Lower leg skin (tissue), 4 donors: ENCODE results near the gene INTS2. TPM values are rescaled to one million over a fixed set of nuclear protein-coding genes. Genes with fewer than 3 reads are reported as not detected.

Experiments used
- DNase-seq, 2 donors: peaks; one replicate each; pipeline ENCODE4 v3.0.0-alpha.2; 2019; ENCODE audit warnings: low spot score in 2 of 2
- H3K4me3 ChIP-seq: fragments of 200-600 bp; sonication (generic); 2 replicates; pipeline ENCODE4 v1.5.1; 2017; ENCODE audit warnings: mild to moderate bottlenecking, low read depth; ENCODE audit not compliant: poor library complexity, severe bottlenecking
- POLR2A ChIP-seq, 2 donors: fragments of 450-650 bp; IDR thresholded peaks; one replicate each; pipeline ENCODE4 v1.6.1; 2016 to 2017; ENCODE audit warnings: antibody characterized with exemption in 2 of 2, mild to moderate bottlenecking in 1 of 2, moderate library complexity in 1 of 2
- WGBS, 2 donors: methylation state at CpG; one replicate each; pipeline ENCODE4 v1.1.5; 2018; 5-methylcytosine and 5-hydroxymethylcytosine counted together
- intact Hi-C: fragments of 100-400 bp; cut with DNase I; formaldehyde crosslinking; loops from one replicate; pipeline ENCODE4 v1.15.0; 2023; ENCODE audit warnings: low total_unique reads
- total RNA-seq, 4 donors: library from RNA; depleted of rRNA; stranded (reverse); fragments of >200 nt; gene quantifications; one replicate each; pipeline ENCODE4 v1.1.0, GENCODE V29; 2016
- TF ChIP-seq, protein P1 (sequence below), 3 donors: fragments of 450-650 bp; IDR thresholded peaks; one replicate each; pipeline ENCODE4 v1.5.1; 2016; ENCODE audit warnings: antibody characterized with exemption in 3 of 3, mild to moderate bottlenecking in 3 of 3, moderate library complexity in 2 of 3

Gene INTS2
- total RNA-seq, 4 donors from 2014 or later = 6.8 to 11.4 (median 9.2) TPM

DNA sequence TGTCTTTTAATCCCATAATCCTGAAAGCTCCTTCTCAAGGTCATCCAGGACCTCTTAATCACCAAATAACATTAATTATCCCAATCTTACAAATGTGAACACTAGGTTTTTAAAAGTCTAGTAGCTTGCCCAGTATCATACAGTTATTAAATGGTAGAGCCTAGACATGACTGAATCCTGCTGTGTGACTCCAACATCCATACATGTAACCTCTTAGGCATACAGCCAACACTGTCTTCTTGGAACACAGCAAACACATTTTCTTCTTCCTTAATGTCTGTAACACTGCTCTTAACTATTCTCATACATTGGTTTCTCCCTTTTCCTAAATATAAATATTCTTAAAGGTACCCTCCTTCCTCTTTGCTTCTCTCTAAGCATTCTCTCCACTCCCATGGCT, 78.1 kb downstream of the INTS2 start:
- DNase-seq = no peak
- intact Hi-C loops = no loop called here
- TF ChIP-seq POLR2A (IDR thresholded peaks at IDR 0.05) = no peak
- TF ChIP-seq, protein P1, sequence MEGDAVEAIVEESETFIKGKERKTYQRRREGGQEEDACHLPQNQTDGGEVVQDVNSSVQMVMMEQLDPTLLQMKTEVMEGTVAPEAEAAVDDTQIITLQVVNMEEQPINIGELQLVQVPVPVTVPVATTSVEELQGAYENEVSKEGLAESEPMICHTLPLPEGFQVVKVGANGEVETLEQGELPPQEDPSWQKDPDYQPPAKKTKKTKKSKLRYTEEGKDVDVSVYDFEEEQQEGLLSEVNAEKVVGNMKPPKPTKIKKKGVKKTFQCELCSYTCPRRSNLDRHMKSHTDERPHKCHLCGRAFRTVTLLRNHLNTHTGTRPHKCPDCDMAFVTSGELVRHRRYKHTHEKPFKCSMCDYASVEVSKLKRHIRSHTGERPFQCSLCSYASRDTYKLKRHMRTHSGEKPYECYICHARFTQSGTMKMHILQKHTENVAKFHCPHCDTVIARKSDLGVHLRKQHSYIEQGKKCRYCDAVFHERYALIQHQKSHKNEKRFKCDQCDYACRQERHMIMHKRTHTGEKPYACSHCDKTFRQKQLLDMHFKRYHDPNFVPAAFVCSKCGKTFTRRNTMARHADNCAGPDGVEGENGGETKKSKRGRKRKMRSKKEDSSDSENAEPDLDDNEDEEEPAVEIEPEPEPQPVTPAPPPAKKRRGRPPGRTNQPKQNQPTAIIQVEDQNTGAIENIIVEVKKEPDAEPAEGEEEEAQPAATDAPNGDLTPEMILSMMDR (IDR thresholded peaks at IDR 0.05) = no peak
- no peak overlapping the region for H3K4me3 ChIP-seq

- TF ChIP-seq, protein P1 (IDR thresholded peaks at IDR 0.05) = no peak
- no peak for TF ChIP-seq POLR2A (IDR thresholded peaks at IDR 0.05)
- WGBS, 2 donors = 94 to 97% methylated on average over 2 of the region's 2 CpGs
- intact Hi-C loops = no loop called here
- DNase-seq = no peak
- H3K4me3 ChIP-seq = no peak overlapping the region
These were observed 78.9 kb downstream of the INTS2 start for GRCh38 chr17:61848896-61849295.

GRCh38 chr17:61848247-61848646, 79.5 kb downstream of the INTS2 start:
- WGBS, 2 donors = 92 to 100% methylated on average over 2 of the region's 2 CpGs
- intact Hi-C loops = no loop called here
- TF ChIP-seq, protein P1 (IDR thresholded peaks at IDR 0.05) = no peak
- no peak for TF ChIP-seq POLR2A (IDR thresholded peaks at IDR 0.05)
- no peak for DNase-seq
- no peak overlapping the region for H3K4me3 ChIP-seq

GRCh38 chr17:61847659-61848058, 80.1 kb downstream of the INTS2 start:
- no peak for TF ChIP-seq POLR2A (IDR thresholded peaks at IDR 0.05)
- TF ChIP-seq, protein P1 (IDR thresholded peaks at IDR 0.05) = no peak
- H3K4me3 ChIP-seq = no peak overlapping the region
- no peak for DNase-seq
- intact Hi-C loops = no loop called here
- 96% methylated on average over 3 of the region's 3 CpGs for WGBS, 2 donors

DNA sequence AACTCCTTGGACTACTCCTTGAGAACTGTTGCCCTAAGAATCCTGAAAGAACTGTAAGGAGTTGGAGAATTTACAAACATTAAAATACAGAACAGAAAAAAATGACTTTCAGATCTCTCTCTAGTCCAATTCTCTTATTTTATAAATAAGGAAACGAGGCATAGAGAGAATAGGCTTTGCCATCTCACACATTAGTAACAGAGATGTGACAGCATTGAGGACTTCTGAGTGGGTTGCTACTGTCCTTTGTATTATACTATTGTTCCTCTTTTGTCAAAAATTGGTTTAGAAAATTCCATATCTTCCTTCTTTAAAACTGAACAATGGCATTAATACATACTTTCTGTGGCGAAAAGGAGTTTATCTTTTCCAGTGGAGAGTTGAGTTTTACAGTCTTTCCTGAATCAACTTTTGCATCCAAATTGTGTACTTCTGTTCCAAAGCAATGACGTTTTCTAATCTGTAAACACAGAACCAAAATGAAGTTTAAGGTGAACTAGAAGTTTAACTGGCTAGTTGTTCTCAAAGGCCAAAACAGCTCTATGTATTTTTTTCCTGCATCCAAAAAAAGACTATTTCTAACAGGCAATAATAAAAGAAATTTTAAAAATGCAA, 80.9 kb downstream of the INTS2 start:
- intact Hi-C loops = no loop called here
- TF ChIP-seq, protein P1 (IDR thresholded peaks at IDR 0.05) = no peak
- no peak for TF ChIP-seq POLR2A (IDR thresholded peaks at IDR 0.05)
- 90 to 91% methylated on average over 3 of the region's 3 CpGs for WGBS, 2 donors
- H3K4me3 ChIP-seq = no peak overlapping the region
- DNase-seq = no peak

DNA sequence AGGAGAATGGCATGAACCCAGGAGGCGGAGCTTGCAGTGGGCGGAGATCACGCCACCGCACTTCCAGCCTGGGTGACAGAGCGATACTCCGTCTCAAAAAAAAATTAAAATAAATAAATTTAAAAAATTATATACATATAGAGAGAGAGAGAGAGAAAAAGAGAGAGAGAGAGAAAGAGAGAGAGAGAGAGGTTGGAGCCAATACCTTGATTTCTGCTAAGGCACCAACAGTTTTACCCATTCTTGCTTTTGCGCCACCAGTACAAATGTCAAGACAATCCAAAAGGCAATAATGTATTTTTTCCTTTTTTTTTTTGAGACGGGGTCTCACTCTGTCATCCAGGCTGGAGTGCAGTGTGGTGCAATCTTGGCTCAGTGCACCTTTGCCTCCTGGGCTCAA, 81.7 kb downstream of the INTS2 start:
- no peak for DNase-seq
- H3K4me3 ChIP-seq = no peak overlapping the region
- intact Hi-C loops = no loop called here
- TF ChIP-seq POLR2A (IDR thresholded peaks at IDR 0.05) = no peak
- TF ChIP-seq, protein P1 (IDR thresholded peaks at IDR 0.05) = no peak
- 97% methylated on average over 8 of the region's 8 CpGs for WGBS, 2 donors
